Measurements from ENCODE around the gene KIAA1614. TPM values are rescaled to one million over a fixed set of nuclear protein-coding genes. Genes with fewer than 3 reads are reported as not detected.

Gene KIAA1614
- total RNA-seq, 2 experiments from 2014 or later: 0.11 to 0.38 TPM

DNA sequence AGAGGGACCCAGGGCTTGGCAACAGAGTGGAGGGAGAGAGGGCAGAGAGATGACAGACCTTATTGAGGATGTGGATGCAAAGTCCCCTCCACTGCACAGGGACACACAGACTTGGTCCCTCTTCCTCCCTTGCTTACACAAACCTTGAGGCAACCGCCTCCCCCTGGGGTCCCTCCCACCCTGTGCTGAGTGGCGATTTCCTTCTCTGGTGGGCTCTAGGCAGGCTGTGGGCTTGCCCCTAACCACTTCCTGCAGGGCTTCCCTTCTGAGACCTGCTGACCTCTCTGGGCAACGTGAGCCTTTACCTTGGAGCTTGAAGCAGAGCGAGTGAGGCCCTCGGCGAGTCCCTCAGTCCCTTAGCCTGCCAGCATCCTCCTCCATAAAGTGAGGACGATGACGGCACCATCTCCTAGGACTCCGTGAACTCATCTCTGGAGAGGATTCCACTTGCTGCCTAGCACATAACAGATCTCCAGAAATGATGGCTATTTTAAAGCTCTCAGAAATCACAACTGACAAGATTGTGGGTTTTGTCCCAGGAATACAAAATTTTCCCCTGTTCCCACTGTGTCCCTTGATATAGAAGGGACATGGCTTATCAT, 25.0 kb downstream of the KIAA1614 start:
- POLR2A ChIA-PET: no interaction called here
- CTCF ChIA-PET: no interaction called here

DNA sequence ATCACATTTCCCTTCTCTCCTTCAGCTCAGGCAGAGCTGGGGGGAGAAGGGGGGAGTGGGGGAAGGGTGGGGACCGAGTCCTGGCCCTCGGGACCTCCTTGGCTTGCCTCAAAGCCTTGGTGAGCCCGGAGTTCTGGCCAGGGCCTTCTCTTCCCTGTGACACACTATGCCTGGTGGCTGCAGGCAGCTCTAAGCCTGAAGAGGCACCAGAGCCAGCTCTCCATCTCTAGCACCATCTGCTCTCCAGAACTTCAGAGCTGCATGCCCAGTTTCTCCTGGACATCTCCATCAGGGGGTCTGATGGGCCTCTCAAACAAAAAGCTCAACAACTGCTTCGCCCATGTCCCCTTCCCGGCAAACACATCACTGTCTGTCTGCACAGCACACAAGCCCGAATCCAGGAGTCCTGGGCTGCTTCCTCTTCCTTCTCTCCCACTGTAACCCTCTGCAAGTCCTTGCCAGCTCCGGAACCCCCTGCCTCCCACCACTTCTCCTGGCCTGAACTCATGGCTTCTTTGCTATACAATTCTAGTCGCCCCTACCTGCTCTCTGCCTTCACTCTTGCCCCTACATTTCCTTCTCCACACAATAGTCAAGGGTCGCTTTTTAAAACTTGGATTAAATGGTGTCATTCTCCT, 26.5 kb downstream of the KIAA1614 start:
- CTCF ChIA-PET: no interaction called here
- POLR2A ChIA-PET: no interaction called here

DNA sequence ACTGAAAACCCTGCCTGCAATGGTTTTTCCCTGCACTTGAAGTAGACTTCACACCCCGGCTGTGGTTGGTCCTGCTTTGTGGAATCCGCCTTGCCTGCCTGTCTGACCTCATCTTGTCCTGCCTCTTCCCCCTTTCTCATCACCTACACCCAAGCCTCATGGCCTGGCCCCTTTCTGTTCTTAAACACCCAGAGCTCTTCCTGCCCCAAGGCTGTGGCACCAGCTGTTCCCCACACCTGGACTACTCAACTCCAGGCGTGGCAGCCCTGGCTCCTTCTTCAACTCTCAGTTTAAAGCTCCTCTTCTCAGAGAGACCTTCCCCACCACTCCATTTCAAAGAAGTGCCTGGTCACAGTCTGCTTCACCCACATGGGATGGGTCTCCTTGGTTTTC, 27.0 kb downstream of the KIAA1614 start:
- CTCF ChIA-PET: no interaction called here
- POLR2A ChIA-PET: no interaction called here

DNA sequence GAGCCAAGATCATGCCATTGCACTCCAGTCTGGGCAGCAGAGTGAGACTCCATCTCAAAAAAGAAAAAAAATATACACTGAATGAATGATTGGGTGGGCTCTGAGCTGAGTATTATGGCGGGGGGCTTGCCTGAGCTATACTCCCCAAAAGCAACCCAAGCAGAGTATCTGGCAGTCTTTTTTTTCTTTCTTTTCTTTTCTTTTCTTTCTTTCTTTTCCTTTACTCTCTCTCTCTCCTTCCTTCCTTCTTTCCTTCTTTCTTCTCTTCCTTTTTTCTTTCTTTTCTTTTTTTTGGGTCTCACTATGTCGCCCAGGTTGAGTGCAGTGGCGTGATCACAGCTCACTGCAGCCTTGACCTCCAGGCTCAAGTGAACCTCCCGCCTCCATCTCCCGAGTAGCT, 27.7 kb downstream of the KIAA1614 start:
- CTCF ChIA-PET: no interaction called here
- POLR2A ChIA-PET: no interaction called here

DNA sequence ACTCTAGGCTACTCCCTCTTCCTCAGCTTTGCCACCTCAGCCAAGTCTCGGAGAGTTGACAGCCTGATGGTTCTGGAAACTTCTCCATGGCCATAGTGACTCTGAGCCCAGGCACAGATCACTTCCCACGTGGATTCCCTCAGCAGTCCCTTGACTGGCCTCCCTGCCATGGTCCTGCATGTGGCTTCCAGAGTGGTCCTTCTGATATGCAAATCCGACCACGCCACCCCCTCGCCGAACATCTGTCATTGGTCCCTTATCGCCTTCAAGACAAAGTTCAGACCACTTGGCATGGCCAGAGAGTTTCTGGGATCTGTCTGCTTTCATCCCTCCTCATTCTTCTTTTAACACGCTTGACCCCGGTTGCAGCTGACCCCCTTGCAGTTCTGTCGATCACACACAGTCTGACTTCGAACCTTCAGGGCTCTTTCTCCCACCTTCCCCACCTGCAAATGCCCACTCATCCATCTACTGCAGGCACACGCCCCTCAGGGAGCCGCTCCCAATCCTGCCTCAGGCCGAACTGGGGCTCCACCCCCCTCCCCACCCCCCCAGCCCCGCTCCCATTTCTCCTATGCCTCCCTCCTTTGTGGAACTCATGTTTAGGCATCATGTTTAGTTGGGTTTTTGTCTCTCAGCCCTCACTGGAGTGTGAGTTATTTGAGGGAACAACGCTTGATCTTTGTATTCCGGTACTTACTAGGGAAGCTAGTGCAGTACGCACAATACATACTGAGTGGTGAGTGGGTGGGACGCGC, 29.0 kb downstream of the KIAA1614 start:
- POLR2A ChIA-PET: no interaction called here
- CTCF ChIA-PET: no interaction called here

DNA sequence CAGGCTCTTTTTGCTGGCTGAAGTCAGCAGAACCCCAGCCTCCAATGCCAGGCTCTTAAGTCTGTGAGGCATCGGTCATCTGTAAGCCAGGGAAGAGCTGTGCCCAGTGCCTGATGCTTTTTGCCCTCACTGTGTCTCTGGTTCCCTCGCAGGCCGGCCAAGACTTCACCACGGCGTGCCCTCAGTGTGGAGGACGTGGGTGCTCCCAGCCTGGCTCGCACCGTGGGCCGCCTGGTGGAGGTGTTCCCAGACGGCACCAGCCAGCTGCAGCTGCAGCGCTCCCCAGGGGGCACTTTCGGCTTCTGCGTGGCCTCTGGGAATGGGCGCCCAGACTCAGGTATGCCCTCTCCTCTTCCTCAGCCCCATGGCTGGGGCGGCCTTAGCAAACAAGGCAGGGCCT, 32.5 kb downstream of the KIAA1614 start:
- CTCF ChIA-PET: no interaction called here
- POLR2A ChIA-PET: no interaction called here

DNA sequence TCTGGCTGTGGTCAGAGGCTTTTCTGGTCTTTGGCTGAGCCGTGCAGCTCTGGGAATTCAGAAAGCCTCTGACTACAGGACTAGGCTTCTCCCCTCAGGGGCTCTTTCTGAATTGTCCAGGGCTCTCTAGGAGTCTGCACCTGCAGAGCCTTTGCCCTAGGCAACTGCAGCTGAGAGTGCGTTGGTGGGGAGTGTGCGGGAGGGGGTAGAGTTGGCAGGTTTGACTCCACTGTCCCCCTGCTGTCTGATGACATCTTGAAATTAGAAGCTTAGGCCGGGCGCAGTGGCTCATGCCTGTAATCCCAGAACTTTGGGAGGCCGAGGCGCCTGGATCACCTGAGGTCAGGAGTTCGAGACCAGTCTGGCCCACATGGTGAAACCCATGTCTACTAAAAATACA, 32.9 kb downstream of the KIAA1614 start:
- ChIA-PET POLR2A (no interaction called here), CTCF (no interaction called here)

DNA sequence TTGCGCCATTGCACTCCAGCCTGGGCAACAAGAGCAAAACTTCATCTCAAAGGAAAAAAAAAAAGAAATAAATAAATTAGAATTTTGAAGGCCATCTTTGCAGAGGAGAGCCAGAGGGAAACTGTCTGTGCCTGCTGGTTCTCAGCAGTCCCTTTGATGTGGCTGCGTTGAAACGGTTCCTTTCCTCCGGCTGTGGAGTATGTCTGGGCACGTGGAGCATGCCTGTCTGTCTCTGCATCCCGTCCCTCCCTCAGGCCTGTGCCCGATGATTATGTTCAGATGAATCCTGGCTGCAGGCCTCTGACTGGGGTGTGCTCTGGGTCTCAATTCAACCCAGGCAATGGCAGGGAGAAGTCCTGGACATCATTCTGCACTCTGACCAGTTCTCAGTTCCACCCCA, 33.4 kb downstream of the KIAA1614 start:
- ChIA-PET CTCF (no interaction called here), POLR2A (no interaction called here)

DNA sequence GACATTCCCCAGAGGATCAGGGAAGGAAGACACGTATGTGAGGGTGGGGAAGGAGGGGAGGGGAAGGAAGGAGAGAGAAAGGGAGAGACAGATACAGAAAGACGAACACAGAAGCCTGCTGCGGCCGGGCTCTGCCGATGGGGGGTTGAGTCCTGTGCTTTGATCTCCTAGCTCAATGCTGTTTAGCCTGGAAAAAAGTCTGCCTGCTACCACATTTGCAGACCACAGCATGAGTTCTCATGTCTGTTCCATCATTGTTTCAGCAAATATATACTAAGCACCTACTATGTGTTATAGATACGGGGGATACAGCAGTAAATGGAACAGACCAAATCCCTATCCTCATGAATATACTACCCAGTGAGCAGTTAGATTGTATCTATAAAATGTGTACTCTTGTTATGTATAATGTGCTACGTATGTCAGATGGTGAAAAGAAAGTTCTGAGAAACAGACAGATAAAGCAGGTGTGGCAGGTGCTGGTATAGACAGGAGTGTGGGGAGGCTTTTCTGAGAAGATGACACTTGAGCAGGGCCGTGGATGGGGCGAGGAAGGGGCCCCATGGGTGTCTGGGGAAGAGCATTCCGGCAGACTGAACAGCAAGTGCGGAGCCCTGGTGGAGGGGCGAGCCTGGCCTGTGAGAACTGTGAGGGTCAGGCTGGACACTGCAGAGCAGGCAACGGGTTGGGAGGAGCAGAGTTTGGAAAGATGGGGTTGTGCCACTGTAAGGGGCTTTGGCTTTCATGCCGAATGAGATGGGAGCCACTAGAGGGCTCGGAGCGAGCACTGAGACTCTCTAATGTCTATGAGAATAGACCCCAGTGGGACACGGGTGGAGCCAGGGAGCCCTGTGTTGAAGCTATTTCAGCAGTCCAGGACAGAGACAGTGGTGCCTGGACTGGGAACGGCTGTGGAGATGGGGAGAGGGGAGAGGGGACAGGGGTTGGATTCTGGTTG, 34.1 kb downstream of the KIAA1614 start:
- CTCF ChIA-PET: no interaction called here

DNA sequence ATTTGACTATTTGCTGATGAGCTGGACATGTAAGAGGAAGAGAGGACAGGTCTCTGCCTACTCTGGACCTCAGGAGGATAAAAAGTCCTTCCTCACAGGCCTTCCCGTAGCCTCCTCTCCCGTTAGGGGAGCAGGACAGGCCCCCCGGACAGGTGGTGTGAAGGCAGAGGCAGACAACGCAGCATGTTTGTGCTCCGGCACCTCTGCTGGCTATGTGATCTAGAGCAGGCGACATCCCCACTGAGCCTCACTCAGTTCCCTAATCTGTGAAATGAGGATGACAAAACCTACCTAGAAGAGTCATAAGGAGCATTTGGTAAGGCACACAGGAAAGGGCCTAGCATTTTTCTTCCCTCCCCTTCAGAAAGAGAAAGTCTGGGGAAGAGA, 34.8 kb downstream of the KIAA1614 start:
- POLR2A ChIA-PET: no interaction called here
- CTCF ChIA-PET: no interaction called here

More for the DNA sequence above, 34.1 kb downstream of the KIAA1614 start:
- POLR2A ChIA-PET: no interaction called here

DNA sequence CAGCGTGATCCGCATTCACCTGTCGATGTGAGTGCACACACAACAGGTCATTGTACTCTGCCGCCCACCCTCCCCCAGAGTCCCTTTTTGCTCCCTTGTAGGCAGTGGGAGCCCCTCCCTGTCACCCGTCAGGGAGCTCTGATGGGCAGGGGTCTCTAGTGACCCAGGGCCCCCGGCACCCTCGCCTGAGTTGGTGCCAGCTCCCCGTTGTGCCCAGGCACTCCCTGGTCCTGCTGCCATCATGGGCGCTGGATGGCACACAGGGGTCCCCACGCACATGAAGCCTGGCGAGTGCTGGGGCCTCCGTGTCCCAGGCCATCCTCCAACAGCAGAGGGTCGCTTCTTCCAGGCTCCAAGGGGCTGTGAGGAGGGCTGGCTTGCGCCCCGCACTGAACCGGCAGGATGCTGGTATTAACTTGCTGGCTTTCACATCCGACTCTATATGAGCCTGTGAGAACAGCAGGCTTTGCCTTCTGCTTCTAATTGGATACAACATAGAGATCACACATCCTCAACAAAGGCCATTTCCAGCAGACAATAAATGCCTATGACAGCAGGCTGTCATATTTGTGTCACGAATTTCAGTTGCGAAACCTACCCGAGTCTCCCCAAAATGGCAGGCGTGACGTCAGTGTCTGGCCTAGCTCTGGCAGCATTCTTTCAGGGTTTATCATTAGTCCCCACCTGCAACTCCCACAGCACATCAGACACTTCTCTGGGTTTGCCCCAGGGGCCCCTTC, 35.4 kb downstream of the KIAA1614 start:
- CTCF ChIA-PET: no interaction called here

DNA sequence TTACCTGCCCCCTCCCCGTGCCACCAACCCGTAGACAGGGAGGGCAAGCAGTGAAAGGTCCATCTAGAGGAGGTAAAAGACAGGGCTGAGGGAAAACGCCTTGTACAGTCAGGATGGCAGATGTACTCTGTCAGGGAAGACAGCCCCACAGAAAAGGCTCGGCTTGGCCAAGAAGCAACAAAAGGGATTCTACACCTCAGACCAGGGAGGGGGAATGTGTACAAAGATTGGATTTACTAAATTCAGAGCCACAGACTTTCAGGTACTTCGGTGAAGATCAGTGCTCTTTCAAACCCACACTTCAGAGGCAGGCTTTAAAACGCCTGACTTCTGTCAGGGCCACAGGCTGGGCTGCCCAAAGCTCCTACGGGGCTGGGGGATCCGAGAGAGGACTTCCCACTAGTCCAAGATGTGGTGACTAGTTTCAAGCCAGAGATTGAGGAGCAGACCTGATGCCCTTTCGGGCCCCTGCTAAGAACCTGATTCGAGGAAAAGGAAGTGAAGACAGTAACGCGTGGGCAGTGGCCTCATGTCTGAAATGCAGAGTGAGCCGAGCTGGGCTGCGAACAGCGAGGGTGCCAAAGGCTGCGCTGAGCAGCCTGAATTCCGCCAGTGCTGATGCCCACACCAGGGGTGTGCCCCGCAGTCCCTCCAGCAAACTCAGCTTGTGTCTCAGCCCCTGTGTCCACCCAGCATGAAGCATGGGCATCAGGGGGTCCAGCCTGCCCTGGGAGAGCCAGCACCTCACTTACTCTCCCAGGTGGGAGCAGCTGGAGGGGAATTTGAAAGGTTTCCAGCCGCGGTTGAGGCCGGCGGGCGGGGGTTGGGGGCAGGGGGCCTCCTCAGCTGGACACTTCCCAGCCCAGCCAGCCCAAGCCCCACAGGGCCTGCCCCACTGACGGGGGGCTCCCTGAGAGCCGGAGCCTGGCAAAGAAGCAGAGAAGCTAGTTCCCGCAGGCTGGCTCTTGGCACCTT, 36.2 kb downstream of the KIAA1614 start:
- ChIA-PET POLR2A (interaction anchor here (0.5 kb wide), 1 partner anchor 717 kb away, joined by 3 read pairs; no protein-coding TSS in a partner anchor), CTCF (no interaction called here)

More for the DNA sequence above, 35.4 kb downstream of the KIAA1614 start:
- POLR2A ChIA-PET: no interaction called here

DNA sequence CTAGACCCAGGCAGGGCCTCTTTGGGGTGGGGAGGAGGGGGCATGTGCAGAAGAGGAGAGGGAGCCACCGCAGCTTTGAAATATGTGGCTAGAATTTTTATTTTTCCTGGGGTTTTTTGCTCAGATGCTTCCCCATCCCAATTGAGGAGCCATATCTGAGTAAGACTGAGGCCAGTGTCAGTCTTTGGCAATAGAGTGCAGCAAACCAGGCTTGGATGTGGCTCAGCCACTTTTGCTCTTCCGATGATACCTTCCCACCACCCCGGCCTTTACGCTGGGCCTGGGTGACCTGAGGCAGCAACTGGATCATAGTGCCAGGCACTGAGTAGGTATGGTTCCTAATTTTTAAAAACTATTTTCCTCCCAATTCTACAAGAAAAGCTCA, 36.9 kb downstream of the KIAA1614 start:
- ChIA-PET POLR2A (interaction anchor here (0.5 kb wide), 1 partner anchor 718 kb away, joined by 3 read pairs; no protein-coding TSS in a partner anchor), CTCF (no interaction called here)

DNA sequence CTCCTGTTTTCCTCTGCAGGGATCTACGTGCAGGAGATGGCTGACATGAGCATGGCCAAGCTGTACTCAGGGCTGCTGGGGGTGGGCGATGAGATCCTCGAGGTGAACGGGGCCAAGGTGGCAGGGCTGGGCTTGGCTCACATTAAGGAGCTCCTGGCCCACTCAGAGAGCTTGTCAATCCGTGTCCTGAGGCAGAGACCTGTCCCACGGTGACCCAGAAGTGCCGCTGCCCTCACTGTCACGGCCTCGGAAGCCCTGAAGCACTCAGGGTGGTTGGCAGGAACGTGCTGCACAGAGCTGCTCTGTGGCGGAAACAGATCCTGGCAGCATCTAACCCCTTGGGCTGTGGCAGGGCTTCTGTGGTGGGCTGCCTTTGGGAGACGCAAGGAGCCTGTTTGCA, 37.6 kb downstream of the KIAA1614 start:
- ChIA-PET CTCF (no interaction called here), POLR2A (no interaction called here)

DNA sequence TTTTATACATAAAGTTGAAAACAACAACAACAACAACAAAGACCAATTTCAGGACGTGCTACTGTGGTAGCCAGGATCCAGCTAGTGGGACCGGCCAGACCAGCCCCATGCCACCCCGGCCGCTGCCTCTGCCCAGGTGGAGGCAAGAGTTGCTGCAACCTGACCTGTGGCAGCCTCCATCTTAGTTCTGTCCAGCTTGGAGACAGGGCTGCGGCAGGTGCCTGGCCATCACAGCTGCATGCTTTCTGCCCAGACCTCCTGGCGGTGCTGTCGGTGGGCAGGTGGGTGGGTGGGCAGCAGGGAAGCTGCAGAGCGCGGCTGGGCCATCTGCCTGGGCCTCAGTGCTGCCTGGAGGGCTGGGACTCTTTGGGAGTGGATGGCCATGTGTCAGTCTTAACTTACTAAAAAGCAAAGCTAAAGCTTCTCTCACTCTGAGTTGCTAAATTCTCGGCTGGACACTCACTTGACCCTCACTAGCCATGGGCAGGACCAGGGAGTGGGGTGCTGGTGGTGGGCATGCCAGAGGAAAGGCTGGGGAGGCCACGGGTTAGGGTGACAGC, 38.6 kb downstream of the KIAA1614 start:
- CTCF ChIA-PET: no interaction called here
- POLR2A ChIA-PET: interaction anchor here (0.6 kb wide), 1 partner anchor 53 kb away, joined by 4 read pairs; no protein-coding TSS in a partner anchor

DNA sequence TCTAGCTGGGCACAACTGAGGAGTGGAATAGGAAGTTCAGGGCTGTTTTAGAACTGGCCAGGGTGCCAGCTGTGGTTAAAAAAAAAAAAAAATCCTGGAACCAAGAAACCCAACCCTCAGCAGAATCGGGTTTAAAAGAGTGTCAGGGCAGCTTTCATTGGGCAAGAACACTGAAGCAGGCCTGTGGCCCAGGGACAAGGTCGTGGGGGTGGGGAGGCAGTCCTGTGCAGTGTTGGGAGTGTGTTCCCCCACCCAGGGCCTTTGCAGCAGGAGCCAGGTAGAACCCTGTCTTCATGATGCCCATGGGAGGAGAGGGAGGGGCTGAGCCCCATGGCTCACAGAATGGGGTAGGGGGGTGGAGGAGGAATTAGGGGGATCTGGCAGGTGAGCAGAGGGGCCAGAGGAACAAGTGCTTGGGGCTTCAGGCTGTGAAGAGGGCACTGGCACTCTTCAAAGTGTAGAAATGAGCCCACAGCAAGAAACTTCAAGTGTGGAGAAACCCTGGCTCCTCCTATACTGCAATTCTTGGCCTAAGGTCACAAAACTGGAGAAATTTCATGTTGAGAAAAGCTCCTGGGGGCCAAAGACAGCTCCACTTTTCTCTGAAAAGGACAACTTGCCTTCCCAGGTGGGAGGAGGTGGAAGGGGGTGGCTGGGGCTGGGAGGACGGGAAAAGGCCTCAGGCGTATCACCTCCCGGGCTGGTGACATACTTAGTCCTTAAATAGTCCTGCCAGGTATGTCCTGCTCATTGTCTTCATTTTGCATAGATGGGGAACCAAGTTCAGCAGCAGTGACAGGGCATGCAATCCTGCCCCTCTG, 39.3 kb downstream of the KIAA1614 start:
- POLR2A ChIA-PET: no interaction called here
- CTCF ChIA-PET: interaction anchor here (1.5 kb wide), 1 partner anchor 214 kb away, joined by 5 read pairs; no protein-coding TSS in a partner anchor

DNA sequence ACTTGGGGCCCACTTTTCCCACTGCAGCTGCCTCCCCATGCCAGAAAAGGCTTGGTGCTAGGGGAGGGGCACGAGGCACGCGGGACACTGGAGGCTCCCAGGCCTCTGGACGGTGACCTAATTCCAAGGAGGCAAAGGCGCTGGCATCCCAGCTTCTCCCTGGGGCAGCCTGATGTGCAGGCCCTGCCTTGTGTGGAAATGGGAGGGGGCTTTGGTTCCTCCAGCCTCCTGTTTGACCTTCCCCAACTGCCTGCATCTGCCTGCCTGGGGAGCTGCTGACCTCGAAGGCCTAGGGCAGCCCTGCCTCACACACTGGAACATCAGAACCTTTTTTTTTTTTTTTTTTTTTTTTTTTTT, 39.9 kb downstream of the KIAA1614 start:
- CTCF ChIA-PET: interaction anchor here (1.5 kb wide), 1 partner anchor 213 kb away, joined by 5 read pairs; no protein-coding TSS in a partner anchor
- POLR2A ChIA-PET: no interaction called here
